NT2/D1 (cell line): ENCODE results near the gene IL25.
"Not testable (repeated sequence)": the region's sequence is repeated elsewhere in the genome, so short reads cannot be mapped to it uniquely, and the experiment has no call there.

Experiments used
- DNase-seq: peaks from one replicate; pipeline ENCODE4 v3.0.0-alpha.2; 2011; ENCODE audit warnings: low read depth, low spot score
- H3K27me3 ChIP-seq: 2 replicates; pipeline ENCODE4 v1.6.0; 2011; ENCODE audit warnings: mild to moderate bottlenecking; ENCODE audit not compliant: insufficient read length, insufficient read depth
- H3K36me3 ChIP-seq: 2 replicates; pipeline ENCODE4 v1.6.1; 2011; ENCODE audit warnings: mild to moderate bottlenecking, low read length, mixed read lengths; ENCODE audit not compliant: insufficient read depth, insufficient read length
- H3K4me1 ChIP-seq: 2 replicates; pipeline ENCODE4 v1.5.1; 2011; ENCODE audit not compliant: insufficient read depth, insufficient read length
- H3K4me3 ChIP-seq: 2 replicates; pipeline ENCODE4 v1.5.1; 2011; ENCODE audit warnings: low read depth; ENCODE audit not compliant: insufficient read length
- H3K9ac ChIP-seq: 2 replicates; pipeline ENCODE4 v1.6.0; 2011; ENCODE audit warnings: low read depth; ENCODE audit not compliant: insufficient read length
- H3K9me3 ChIP-seq: 2 replicates; pipeline ENCODE4 v1.5.1; 2011; ENCODE audit warnings: mild to moderate bottlenecking, low read length; ENCODE audit not compliant: insufficient read depth
- SUZ12 ChIP-seq: IDR thresholded peaks from 2 replicates; pipeline ENCODE4 v1.6.1; 2011; ENCODE audit not compliant: insufficient read length, insufficient read depth; ENCODE audit errors: extremely low read depth
- YY1 ChIP-seq: IDR thresholded peaks from 2 replicates; pipeline ENCODE4 v1.6.1; 2011; ENCODE audit not compliant: insufficient read length, insufficient read depth
- ZNF274 ChIP-seq: IDR thresholded peaks from 2 replicates; pipeline ENCODE4 v1.6.1; 2011; ENCODE audit warnings: mild to moderate bottlenecking, low read depth, low read length

IL25 gene

DNA sequence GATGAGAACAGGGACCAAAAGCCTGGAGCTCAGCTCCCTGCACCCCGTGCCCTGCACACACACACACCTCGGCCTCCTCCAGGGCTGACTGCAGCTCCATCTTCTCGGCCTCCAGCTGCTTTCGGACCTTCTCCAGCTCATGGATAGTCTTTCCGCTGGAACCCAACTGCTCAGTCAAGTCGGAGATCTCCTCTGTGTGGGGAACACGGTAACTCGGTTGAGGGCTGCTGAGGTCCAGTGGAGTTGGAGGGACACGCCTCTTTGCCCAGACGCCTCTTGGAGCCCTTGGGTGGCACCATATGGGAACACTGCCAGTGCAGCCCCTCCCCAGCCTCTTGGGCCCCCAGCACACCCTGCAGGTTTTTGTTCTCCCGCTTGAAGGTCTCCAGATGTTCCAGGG is 44.2 kb downstream of the IL25 start:
- Histone ChIP-seq H3K9me3 (no peaks in the 10 kb centered on the region), H3K4me1 (no peaks in the 10 kb centered on the region), H3K27me3 (no peaks in the 10 kb centered on the region), H3K9ac (no peak overlapping the region), H3K4me3 (no peak overlapping the region), H3K36me3 (no peaks in the 10 kb centered on the region)
- no peak for DNase-seq
- TF ChIP-seq YY1 (no peak), SUZ12 (no peak), ZNF274 (no peak)

DNA sequence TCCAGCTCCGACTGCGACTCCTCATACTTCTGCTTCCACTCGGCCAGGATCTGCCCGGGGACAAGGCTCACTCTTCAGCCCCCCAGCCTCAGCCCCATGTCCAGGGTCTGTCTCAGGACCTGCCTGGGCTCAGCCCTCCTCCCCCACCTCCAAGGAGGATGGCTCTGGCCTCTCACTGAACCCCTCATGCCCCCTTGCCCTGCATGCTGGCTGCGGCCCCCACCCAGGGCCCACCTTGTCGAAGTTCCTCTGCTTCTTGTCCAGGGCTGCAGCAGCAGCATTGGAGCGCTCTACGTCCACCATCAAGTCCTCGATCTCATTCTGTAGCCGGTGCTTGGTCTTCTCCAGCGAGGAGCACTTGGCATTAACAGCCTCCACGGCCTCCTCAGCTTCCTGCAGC is 44.7 kb downstream of the IL25 start:
- not testable (repeated sequence) for H3K4me3 ChIP-seq, H3K36me3 ChIP-seq, DNase-seq, H3K27me3 ChIP-seq, H3K9me3 ChIP-seq, H3K4me1 ChIP-seq, H3K9ac ChIP-seq

DNA sequence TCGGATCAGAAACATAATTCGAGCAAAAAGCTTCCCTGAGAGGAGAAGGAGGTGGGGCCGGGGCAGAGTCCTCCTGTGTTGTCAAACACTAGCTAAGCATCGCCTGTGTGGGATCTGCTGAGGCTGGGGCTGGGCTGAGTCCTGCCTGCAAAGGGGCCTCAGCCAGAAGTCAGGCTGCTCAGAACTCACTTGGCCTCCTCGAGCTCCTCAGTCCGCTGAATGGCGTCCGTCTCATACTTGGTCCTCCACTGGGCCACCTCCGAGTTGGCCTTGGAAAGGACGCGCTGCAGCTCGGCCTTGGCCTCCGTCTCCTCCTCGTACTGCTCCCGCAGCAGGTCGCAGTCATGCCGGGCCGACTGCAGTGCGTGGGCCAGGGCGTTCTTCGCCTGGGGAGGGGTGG is 45.4 kb downstream of the IL25 start:
- Histone ChIP-seq H3K4me1 (no peaks in the 10 kb centered on the region), H3K27me3 (no peaks in the 10 kb centered on the region), H3K9me3 (no peaks in the 10 kb centered on the region), H3K36me3 (no peaks in the 10 kb centered on the region), H3K9ac (no peak overlapping the region), H3K4me3 (no peak overlapping the region)
- no peak for DNase-seq
- TF ChIP-seq YY1 (no peak), ZNF274 (no peak), SUZ12 (no peak)

DNA sequence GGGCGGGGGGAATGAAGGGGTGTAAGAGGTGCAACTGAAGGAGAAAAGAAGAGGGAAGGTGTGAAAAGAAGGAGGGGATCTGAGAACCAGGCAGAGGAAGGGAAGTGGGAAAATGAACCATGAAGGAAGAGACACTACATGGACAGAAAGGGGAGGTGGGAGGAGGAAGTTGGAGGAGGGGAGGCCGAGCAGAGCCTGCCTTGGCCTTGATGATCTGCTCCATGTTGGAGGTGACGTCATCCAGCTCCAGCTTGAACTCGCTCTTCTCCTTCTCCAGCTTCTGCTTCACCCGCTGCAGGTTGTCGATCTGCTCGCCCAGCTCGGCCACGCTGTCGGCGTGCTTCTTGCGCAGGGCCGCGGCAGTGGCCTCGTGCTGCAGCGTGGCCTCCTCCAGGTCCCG is 47.0 kb downstream of the IL25 start:
- H3K4me3 ChIP-seq, H3K36me3 ChIP-seq, H3K27me3 ChIP-seq, H3K4me1 ChIP-seq, H3K9me3 ChIP-seq, DNase-seq, H3K9ac ChIP-seq: not testable (repeated sequence)

DNA sequence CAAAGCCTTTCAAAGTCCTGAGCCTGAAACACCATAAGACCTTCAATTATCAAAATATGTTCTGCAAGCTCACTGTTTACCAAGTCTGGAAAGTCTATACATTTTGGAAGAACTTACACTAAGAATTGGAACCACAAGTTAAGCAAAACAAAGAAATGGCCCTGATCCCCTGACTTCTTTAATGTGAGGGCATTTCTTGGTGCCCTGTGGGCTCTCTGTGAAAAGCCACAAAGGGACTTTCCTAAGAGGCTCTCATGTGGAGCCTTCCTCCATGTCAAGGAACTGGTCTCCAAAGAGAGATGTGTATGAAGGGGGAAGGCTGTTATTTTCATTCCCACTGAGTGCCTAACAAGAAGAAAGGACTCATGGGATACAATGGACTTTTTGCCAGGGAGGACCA is 49.0 kb downstream of the IL25 start:
- no peak overlapping the region for H3K9ac ChIP-seq
- no peaks in the 10 kb centered on the region for H3K27me3 ChIP-seq
- TF ChIP-seq ZNF274 (no peak), YY1 (no peak), SUZ12 (no peak)
- H3K4me1 ChIP-seq = no peaks in the 10 kb centered on the region
- DNase-seq = no peak
- H3K9me3 ChIP-seq = no peaks in the 10 kb centered on the region
- no peaks in the 10 kb centered on the region for H3K36me3 ChIP-seq
- no peak overlapping the region for H3K4me3 ChIP-seq

DNA sequence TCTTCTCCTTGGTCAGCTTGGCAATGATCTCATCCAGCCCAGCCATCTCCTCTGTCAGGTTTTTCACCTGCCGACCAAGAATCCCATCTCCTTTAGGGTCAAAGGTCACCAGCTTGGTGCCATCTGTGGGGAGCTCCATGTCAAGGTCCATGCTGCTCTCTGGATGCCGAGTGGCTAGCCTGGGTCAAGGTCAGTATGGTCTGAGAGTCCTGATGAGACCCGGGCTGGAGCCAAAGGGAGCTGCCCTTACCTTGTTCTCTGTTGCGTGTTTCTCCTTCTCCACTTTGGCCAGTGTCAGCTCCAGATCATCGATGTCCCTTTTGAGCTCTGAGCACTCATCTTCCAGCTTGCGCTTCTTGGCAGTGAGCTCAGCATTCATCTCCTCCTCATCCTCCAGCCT is 51.0 kb downstream of the IL25 start:
- Histone ChIP-seq H3K27me3 (no peaks in the 10 kb centered on the region), H3K4me1 (no peaks in the 10 kb centered on the region), H3K9ac (no peak overlapping the region), H3K36me3 (no peaks in the 10 kb centered on the region), H3K4me3 (no peak overlapping the region), H3K9me3 (no peaks in the 10 kb centered on the region)
- TF ChIP-seq SUZ12 (no peak), YY1 (no peak), ZNF274 (no peak)
- DNase-seq = no peak

DNA sequence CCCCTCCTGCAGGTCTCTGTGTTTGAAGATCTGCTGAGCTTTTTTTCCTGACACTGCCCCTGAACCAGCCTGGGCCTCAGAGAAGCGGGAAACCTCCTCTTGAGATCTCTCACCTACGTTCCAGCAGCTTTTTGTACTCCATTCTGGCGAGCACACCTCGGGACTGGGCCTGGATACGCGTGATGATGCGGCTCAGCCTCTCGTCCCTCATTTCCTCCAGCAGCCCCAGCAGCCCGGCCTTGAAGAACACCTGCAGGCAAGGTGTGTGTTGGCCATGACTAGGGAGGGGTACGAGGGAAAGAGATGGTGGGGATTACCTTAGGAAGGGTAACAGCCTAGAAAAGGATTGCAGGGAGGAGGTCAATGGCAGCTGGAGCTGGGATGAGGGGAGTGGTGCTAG is 52.6 kb downstream of the IL25 start:
- no peak overlapping the region for H3K9ac ChIP-seq
- no peaks in the 10 kb centered on the region for H3K9me3 ChIP-seq
- no peak for TF ChIP-seq ZNF274
- no peak for TF ChIP-seq SUZ12
- no peak for TF ChIP-seq YY1
- no peaks in the 10 kb centered on the region for H3K27me3 ChIP-seq
- H3K4me1 ChIP-seq = no peaks in the 10 kb centered on the region
- no peaks in the 10 kb centered on the region for H3K36me3 ChIP-seq
- H3K4me3 ChIP-seq = no peak overlapping the region
- no peak for DNase-seq

DNA sequence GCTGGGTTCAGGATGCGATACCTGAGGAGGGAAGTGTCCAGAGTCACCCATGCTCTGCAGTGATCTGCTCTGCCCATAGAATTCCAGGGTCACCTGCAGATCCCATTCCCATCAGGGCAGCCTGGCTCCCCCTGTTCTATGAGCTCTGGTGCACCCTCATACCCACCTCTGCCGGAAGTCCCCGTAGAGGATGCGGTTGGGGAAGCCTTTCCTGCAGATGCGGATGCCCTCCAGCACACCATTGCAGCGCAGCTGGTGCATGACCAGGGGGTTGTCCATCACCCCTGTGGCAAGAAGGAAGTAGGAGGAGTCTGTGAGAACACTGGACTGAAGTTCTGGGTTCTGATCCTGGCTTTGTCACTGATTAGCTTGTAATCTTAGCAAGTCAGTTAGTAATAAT is 53.2 kb downstream of the IL25 start:
- not testable (repeated sequence) for H3K9me3 ChIP-seq, H3K4me3 ChIP-seq, DNase-seq, H3K36me3 ChIP-seq, H3K27me3 ChIP-seq, H3K4me1 ChIP-seq, H3K9ac ChIP-seq
